ENCODE results near the gene MUL1.

Gene MUL1

DNA sequence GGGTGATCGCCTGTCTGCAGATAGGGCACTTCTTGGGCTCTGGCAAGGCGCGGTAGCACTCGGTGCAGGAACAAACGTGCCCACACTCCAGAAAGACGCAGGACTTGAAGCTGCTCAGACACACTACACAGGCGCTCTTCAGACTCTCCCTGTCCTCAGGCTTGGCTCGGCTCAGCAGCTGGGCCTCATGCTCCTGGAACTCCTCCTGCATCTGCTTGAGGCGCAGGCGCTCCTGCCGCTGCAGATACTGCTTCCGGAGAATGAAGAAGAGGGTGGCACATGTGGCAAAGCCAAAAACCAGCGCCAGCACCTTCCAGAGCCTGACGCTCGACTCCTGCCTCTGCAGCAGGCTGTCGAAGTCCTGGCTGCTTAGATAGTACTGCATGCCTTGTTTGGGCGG, 7.2 kb downstream of the MUL1 start:
- H3K4me1 ChIP-seq (ENCODE audit: low read length): no peaks in the 10 kb centered on the region
- no peaks in the 10 kb centered on the region for H3K9me2 ChIP-seq (replicated peaks; ENCODE audit: insufficient read depth, low read length)
- no peak overlapping the region for H3K27ac ChIP-seq (ENCODE audit: low read length)
- no peaks in the 10 kb centered on the region for H3K27me3 ChIP-seq (replicated peaks; ENCODE audit: insufficient read depth, low read length)
- no peak for TF ChIP-seq EZH2 (optimal IDR thresholded peaks at IDR 0.05; ENCODE audit: low read depth, low read length)
- TF ChIP-seq, protein P1, sequence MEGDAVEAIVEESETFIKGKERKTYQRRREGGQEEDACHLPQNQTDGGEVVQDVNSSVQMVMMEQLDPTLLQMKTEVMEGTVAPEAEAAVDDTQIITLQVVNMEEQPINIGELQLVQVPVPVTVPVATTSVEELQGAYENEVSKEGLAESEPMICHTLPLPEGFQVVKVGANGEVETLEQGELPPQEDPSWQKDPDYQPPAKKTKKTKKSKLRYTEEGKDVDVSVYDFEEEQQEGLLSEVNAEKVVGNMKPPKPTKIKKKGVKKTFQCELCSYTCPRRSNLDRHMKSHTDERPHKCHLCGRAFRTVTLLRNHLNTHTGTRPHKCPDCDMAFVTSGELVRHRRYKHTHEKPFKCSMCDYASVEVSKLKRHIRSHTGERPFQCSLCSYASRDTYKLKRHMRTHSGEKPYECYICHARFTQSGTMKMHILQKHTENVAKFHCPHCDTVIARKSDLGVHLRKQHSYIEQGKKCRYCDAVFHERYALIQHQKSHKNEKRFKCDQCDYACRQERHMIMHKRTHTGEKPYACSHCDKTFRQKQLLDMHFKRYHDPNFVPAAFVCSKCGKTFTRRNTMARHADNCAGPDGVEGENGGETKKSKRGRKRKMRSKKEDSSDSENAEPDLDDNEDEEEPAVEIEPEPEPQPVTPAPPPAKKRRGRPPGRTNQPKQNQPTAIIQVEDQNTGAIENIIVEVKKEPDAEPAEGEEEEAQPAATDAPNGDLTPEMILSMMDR (IDR thresholded peaks at IDR 0.05; ENCODE audit: low read length): no peak
- no peak for TF ChIP-seq EZH2phosphoT487 (IDR thresholded peaks at IDR 0.05; ENCODE audit: low read length)
- no peaks in the 10 kb centered on the region for H4K20me1 ChIP-seq (ENCODE audit: insufficient read depth, low read length)
- peaks cover 17% of the 10 kb centered on the region for H3K79me2 ChIP-seq (ENCODE audit: low read length)
- no peak overlapping the region for H3K4me2 ChIP-seq (ENCODE audit: low read depth, low read length)
- no peaks in the 10 kb centered on the region for H3F3A ChIP-seq (ENCODE audit: insufficient read depth, low read length)
- no peak for DNase-seq
- H2AFZ ChIP-seq (ENCODE audit: low read length): no peak overlapping the region
- H3K9ac ChIP-seq (ENCODE audit: low read length): no peak overlapping the region
- no peaks in the 10 kb centered on the region for H3K9me3 ChIP-seq (replicated peaks; ENCODE audit: insufficient read depth, low read length)
- H3K4me3 ChIP-seq (ENCODE audit: low read length): no peak overlapping the region
- H3K36me3 ChIP-seq (replicated peaks; ENCODE audit: insufficient read depth, low read length): 0 out of 2 replicates have a peak, but pooled peaks cover 2% of the 10 kb centered on the region

DNA sequence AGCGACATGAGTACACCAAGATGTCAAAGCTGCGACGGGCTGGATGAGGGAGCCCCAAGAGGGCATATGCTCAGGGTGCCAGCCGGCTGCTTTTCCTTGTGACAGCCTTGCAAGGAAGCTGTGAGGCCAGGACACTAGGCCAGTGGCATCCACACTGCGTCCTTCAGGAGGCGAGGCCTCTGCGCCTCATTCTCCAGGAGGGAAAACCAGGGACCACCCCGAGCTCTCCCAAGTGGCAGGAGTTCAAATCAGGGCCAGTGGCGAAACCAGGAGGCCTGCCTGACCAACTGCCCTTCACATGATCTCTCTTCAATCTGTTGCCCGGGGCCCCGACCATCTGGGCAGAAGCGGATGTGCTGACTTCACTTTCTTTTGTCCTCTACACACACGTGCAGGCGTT, 8.2 kb downstream of the MUL1 start:
- no peak overlapping the region for H3K27ac ChIP-seq (ENCODE audit: low read length)
- H3K4me1 ChIP-seq (ENCODE audit: low read length): no peaks in the 10 kb centered on the region
- no peak overlapping the region for H3K4me3 ChIP-seq (ENCODE audit: low read length)
- H3K27me3 ChIP-seq (replicated peaks; ENCODE audit: insufficient read depth, low read length): no peaks in the 10 kb centered on the region
- H3K4me2 ChIP-seq (ENCODE audit: low read depth, low read length): no peak overlapping the region
- H3K9me3 ChIP-seq (replicated peaks; ENCODE audit: insufficient read depth, low read length): no peaks in the 10 kb centered on the region
- 0 out of 2 replicates have a peak, but pooled peaks cover 2% of the 10 kb centered on the region for H3K36me3 ChIP-seq (replicated peaks; ENCODE audit: insufficient read depth, low read length)
- no peak for DNase-seq
- H4K20me1 ChIP-seq (ENCODE audit: insufficient read depth, low read length): no peaks in the 10 kb centered on the region
- no peak overlapping the region for H2AFZ ChIP-seq (ENCODE audit: low read length)
- TF ChIP-seq EZH2 (optimal IDR thresholded peaks at IDR 0.05; ENCODE audit: low read depth, low read length): no peak
- TF ChIP-seq, protein P1 (IDR thresholded peaks at IDR 0.05; ENCODE audit: low read length): no peak
- TF ChIP-seq EZH2phosphoT487 (IDR thresholded peaks at IDR 0.05; ENCODE audit: low read length): no peak
- no peaks in the 10 kb centered on the region for H3K9me2 ChIP-seq (replicated peaks; ENCODE audit: insufficient read depth, low read length)
- no peaks in the 10 kb centered on the region for H3F3A ChIP-seq (ENCODE audit: insufficient read depth, low read length)
- H3K9ac ChIP-seq (ENCODE audit: low read length): no peak overlapping the region
- H3K79me2 ChIP-seq (ENCODE audit: low read length): peaks cover 8% of the 10 kb centered on the region

DNA sequence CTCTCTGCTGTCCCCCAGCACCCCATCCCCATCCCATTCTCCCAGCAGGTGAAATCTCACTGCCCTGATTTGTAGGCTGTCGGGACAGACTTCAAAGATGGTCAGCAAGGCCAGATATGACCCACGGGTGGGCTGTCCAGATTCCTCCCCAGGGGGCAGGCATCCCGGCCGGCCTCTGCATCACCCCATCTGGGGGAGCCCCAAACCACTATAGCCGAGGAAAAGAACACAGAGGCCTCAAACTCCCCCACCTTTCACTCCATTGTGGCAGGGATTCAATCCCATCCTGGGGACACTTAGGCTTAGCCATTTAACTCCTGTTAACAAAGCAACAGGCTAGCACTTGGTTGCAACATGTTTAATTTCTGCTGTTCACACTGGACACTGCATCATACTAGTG, 8.8 kb downstream of the MUL1 start:
- no peak overlapping the region for H3K27ac ChIP-seq (ENCODE audit: low read length)
- H3K9me3 ChIP-seq (replicated peaks; ENCODE audit: insufficient read depth, low read length): no peaks in the 10 kb centered on the region
- H3K79me2 ChIP-seq (ENCODE audit: low read length): peaks cover 2% of the 10 kb centered on the region
- H4K20me1 ChIP-seq (ENCODE audit: insufficient read depth, low read length): no peaks in the 10 kb centered on the region
- no peaks in the 10 kb centered on the region for H3F3A ChIP-seq (ENCODE audit: insufficient read depth, low read length)
- TF ChIP-seq, protein P1 (IDR thresholded peaks at IDR 0.05; ENCODE audit: low read length): no peak
- no peak for TF ChIP-seq EZH2 (optimal IDR thresholded peaks at IDR 0.05; ENCODE audit: low read depth, low read length)
- TF ChIP-seq EZH2phosphoT487 (IDR thresholded peaks at IDR 0.05; ENCODE audit: low read length): no peak
- H2AFZ ChIP-seq (ENCODE audit: low read length): no peak overlapping the region
- no peaks in the 10 kb centered on the region for H3K4me1 ChIP-seq (ENCODE audit: low read length)
- H3K4me2 ChIP-seq (ENCODE audit: low read depth, low read length): no peak overlapping the region
- no peaks in the 10 kb centered on the region for H3K9me2 ChIP-seq (replicated peaks; ENCODE audit: insufficient read depth, low read length)
- 0 out of 2 replicates have a peak, but pooled peaks cover 2% of the 10 kb centered on the region for H3K36me3 ChIP-seq (replicated peaks; ENCODE audit: insufficient read depth, low read length)
- no peak for DNase-seq
- H3K27me3 ChIP-seq (replicated peaks; ENCODE audit: insufficient read depth, low read length): no peaks in the 10 kb centered on the region
- H3K4me3 ChIP-seq (ENCODE audit: low read length): no peak overlapping the region
- no peak overlapping the region for H3K9ac ChIP-seq (ENCODE audit: low read length)
